Measurements from ENCODE around the gene CALR.

The CALR gene

GRCh38 chr19:12952488-12953137 lies 14.2 kb downstream of the CALR start:
- Histone ChIP-seq H3K4me1 (ENCODE audit: low read length) (peaks cover 24% of the 10 kb centered on the region), H3K36me3 (replicated peaks; ENCODE audit: insufficient read depth, low read length) (peaks cover 18% of the 10 kb centered on the region), H3K4me2 (ENCODE audit: low read depth, low read length) (no peak overlapping the region), H3K27me3 (replicated peaks; ENCODE audit: insufficient read depth, low read length) (no peaks in the 10 kb centered on the region), H3K9ac (ENCODE audit: low read length) (no peak overlapping the region), H2AFZ (ENCODE audit: low read length) (no peak overlapping the region), H3K9me3 (replicated peaks; ENCODE audit: insufficient read depth, low read length) (no peaks in the 10 kb centered on the region), H4K20me1 (ENCODE audit: insufficient read depth, low read length) (peaks cover 6% of the 10 kb centered on the region; the same call in 1 of the 2 replicates), H3K79me2 (ENCODE audit: low read length) (peaks cover 83% of the 10 kb centered on the region), H3K27ac (ENCODE audit: low read length) (no peak overlapping the region), H3F3A (ENCODE audit: insufficient read depth, low read length) (peaks cover 37% of the 10 kb centered on the region), H3K4me3 (ENCODE audit: low read length) (no peak overlapping the region), H3K9me2 (replicated peaks; ENCODE audit: insufficient read depth, low read length) (no peaks in the 10 kb centered on the region)
- TF ChIP-seq EZH2 (optimal IDR thresholded peaks at IDR 0.05; ENCODE audit: low read depth, low read length) (no peak), CTCF (IDR thresholded peaks at IDR 0.05; ENCODE audit: low read length) (no peak), EZH2phosphoT487 (IDR thresholded peaks at IDR 0.05; ENCODE audit: low read length) (no peak)
- no peak for DNase-seq

GRCh38 chr19:12953138-12953798 lies 14.9 kb downstream of the CALR start:
- no peak for DNase-seq
- no peaks in the 10 kb centered on the region for H3K9me3 ChIP-seq (replicated peaks; ENCODE audit: insufficient read depth, low read length)
- no peak overlapping the region for H3K27ac ChIP-seq (ENCODE audit: low read length)
- H3K4me2 ChIP-seq (ENCODE audit: low read depth, low read length), result no peak overlapping the region
- no peaks in the 10 kb centered on the region for H3K9me2 ChIP-seq (replicated peaks; ENCODE audit: insufficient read depth, low read length)
- H3K36me3 ChIP-seq (replicated peaks; ENCODE audit: insufficient read depth, low read length), result peaks cover 12% of the 10 kb centered on the region; the same call in 1 of the 2 replicates
- H3K4me3 ChIP-seq (ENCODE audit: low read length), result no peak overlapping the region
- peaks cover 37% of the 10 kb centered on the region for H3F3A ChIP-seq (ENCODE audit: insufficient read depth, low read length)
- peaks cover 77% of the 10 kb centered on the region for H3K79me2 ChIP-seq (ENCODE audit: low read length)
- H4K20me1 ChIP-seq (ENCODE audit: insufficient read depth, low read length), result 0 out of 2 replicates have a peak, but pooled peaks cover 6% of the 10 kb centered on the region
- peaks cover 24% of the 10 kb centered on the region for H3K4me1 ChIP-seq (ENCODE audit: low read length)
- no peak for TF ChIP-seq CTCF (IDR thresholded peaks at IDR 0.05; ENCODE audit: low read length)
- TF ChIP-seq EZH2 (optimal IDR thresholded peaks at IDR 0.05; ENCODE audit: low read depth, low read length), result no peak
- TF ChIP-seq EZH2phosphoT487 (IDR thresholded peaks at IDR 0.05; ENCODE audit: low read length), result no peak
- no peak overlapping the region for H3K9ac ChIP-seq (ENCODE audit: low read length)
- H2AFZ ChIP-seq (ENCODE audit: low read length), result no peak overlapping the region
- no peaks in the 10 kb centered on the region for H3K27me3 ChIP-seq (replicated peaks; ENCODE audit: insufficient read depth, low read length)

GRCh38 chr19:12953799-12954611 lies 15.6 kb downstream of the CALR start:
- Histone ChIP-seq H3K9me3 (replicated peaks; ENCODE audit: insufficient read depth, low read length) (no peaks in the 10 kb centered on the region), H3K9ac (ENCODE audit: low read length) (no peak overlapping the region), H4K20me1 (ENCODE audit: insufficient read depth, low read length) (0 out of 2 replicates have a peak, but pooled peaks cover 6% of the 10 kb centered on the region), H2AFZ (ENCODE audit: low read length) (no peak overlapping the region), H3K27me3 (replicated peaks; ENCODE audit: insufficient read depth, low read length) (no peaks in the 10 kb centered on the region), H3K36me3 (replicated peaks; ENCODE audit: insufficient read depth, low read length) (peaks cover 6% of the 10 kb centered on the region; the same call in 1 of the 2 replicates), H3K9me2 (replicated peaks; ENCODE audit: insufficient read depth, low read length) (no peaks in the 10 kb centered on the region), H3K4me2 (ENCODE audit: low read depth, low read length) (no peak overlapping the region), H3K4me3 (ENCODE audit: low read length) (no peak overlapping the region), H3F3A (ENCODE audit: insufficient read depth, low read length) (peaks cover 37% of the 10 kb centered on the region), H3K4me1 (ENCODE audit: low read length) (peaks cover 24% of the 10 kb centered on the region), H3K79me2 (ENCODE audit: low read length) (peaks cover 69% of the 10 kb centered on the region), H3K27ac (ENCODE audit: low read length) (peak overlapping the region; percentile 40; the same call in 1 of the 2 replicates)
- DNase-seq, result no peak
- TF ChIP-seq EZH2phosphoT487 (IDR thresholded peaks at IDR 0.05; ENCODE audit: low read length), result no peak
- no peak for TF ChIP-seq CTCF (IDR thresholded peaks at IDR 0.05; ENCODE audit: low read length)
